SH-SY5Y (cell line): ENCODE results near the gene OVAAL.

Source experiments
- GATA2 ChIP-seq: IDR thresholded peaks from 2 replicates; pipeline ENCODE4 v1.6.1; 2011; ENCODE audit warnings: mild to moderate bottlenecking, low read depth, low read length
- GATA3 ChIP-seq: IDR thresholded peaks from 2 replicates; pipeline ENCODE4 v1.6.1; 2011; ENCODE audit warnings: low read depth, mild to moderate bottlenecking, low read length, moderate library complexity

The OVAAL gene

DNA sequence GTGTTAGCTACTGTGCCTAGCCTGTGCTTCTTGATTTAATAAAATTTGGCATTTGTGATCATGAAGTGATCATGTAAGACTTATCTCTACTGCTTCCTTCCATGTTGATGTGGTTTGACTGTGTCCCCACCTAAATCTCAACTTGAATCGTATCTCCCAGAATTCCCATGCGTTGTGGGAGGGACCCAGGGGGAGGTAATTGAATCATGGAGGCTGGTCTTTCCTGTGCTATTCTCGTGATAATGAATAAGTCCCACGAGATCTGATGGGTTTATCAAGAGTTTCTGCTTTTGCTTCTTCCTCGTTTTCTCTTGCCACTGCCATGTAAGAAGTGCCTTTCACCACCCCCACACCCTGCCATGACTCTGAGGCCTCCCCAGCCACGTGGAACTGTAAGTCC is at the start of gene OVAAL:
OVAAL (plus strand) TSS at position 301 of the 400 bp plus-strand sequence.
- TF ChIP-seq GATA2: no peak
- TF ChIP-seq GATA3: no peak

DNA sequence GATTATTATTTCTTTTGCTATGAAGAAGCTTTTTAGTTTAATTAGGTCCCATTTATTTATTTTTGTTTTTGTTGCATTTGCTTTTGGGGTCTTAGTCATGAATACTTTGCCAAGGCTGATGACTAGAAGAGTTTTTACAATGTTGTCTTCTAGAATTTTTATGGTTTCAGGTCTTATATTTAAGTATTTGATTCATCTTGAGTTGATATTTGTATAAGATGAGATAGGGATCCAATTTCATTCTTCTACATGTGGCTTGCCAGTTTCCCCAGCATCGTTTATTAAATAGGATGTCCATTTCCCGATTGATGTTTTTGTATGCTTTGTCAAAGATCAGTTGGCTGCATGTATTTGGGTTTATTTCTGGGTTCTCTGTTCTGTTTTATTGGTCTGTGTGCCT is 47.9 kb upstream of the OVAAL start:
- no peak for TF ChIP-seq GATA3
- TF ChIP-seq GATA2: no peak

DNA sequence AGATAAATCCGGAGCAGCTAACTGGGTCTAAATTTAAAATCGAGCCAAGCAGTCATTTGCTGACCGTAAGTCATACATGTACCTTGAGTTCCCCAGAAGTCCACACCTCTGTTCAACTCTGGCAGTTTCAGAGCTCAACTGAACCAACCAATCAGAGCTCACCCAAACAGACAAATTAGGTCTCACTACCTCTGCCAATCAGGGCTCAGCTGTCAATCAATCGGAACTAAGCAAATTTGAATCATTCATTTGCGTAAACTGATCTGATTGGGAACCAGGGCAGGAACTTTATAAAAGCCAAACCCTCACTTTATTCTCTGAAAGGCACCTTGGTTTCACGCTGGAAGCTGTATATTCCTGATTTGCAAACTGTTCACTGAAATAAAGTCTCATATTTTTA is 45.2 kb upstream of the OVAAL start:
- TF ChIP-seq GATA3 (no peak), GATA2 (no peak)

DNA sequence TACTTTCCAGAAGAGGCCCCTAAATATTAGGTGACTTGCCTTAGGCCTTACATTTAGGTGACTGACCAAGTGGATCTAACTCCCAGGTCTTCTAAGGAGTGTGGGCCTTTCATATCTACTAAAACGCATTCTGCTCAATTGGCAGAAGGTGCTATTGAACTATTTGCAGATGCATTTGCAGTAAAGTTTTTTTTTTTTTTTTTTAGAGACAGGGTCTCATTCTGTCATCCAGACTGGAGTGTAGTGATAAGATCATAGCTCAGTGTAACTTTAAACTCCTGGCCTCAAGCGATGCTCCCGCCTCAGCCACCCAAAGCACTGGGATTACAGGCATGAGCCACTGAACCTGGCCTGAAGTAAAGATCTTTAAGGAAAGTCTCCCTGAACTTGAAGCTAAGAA is 43.4 kb upstream of the OVAAL start:
- no peak for TF ChIP-seq GATA2
- TF ChIP-seq GATA3: peak; percentile 36; the same call in 1 of the 2 replicates

DNA sequence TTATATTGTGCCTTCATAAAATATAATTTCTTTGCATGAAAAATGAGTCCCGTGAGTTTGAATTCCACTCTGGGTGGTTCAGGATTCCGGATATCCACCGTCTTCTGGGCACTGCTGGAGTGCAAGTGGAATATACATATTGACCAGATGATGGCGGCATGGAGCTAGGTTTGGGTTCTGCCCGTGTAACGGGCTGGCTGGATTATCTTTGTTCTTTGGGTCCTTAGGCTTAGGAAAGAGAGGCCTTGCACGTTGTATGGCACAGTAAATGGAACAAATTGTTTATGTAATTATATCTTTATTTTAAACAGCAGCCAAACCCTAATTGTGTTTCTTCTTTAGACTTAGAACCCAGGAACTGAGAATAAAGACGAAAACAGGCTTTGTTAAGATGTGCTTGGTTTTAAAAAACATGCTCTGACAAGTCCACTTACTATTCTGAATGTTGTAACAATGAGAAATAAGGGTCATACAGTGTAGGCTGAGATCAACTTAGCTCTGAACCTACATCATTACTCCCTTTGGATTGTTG is 42.8 kb upstream of the OVAAL start:
- TF ChIP-seq GATA3 (no peak), GATA2 (no peak)

DNA sequence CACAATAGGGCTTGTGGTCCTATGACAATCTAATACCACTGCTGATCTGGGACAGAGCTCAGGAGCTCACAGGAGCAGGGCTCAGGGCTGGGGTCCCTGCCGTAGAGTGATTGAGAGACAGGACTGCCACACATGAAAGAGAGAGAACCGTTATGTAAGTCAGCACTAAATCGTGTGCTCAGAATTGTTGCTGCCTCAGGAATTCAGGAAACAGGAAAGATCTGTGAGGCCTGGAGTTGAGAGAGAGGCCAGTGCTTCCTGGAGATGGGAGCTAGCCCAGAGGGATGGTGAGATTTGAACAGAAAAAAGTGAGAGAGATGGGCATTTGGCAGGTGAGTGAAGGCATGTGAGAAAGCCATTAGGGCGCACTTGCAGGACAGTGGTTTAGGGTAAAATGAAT is 38.9 kb upstream of the OVAAL start:
- no peak for TF ChIP-seq GATA2

DNA sequence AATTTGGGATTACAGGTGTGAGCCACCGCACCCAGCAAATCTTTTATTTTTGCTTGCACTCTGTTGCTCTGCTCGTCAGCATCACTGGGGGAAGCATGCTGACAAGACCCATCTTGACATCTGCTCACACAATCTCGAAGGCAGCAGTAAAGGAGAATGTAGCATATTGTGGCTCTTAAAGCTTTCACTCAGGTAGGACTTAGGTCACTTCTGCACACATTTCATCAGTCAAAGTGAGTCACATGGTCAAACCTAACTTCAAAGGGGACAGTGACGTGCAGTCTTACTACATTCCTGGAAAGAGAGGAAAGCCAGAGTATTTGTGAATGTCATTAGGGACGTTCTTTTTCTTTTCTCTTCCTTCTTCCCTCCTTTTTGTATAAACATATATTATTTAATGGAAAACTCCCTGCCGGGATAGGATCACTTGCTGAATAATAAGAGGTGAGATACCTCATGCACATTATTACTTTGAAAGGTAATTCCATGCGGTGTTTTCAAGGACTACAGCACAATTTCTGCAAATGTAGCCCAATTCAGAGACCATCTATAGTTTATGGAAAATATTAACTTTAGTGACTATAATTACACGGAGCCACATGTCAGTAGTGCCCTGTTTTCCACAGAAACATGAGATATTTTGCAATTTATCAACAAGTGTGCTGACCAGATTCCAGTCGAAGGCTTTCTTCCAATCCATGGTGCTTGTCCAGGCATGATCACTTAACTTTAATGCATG is 37.1 kb upstream of the OVAAL start:
- no peak for TF ChIP-seq GATA2
- no peak for TF ChIP-seq GATA3

DNA sequence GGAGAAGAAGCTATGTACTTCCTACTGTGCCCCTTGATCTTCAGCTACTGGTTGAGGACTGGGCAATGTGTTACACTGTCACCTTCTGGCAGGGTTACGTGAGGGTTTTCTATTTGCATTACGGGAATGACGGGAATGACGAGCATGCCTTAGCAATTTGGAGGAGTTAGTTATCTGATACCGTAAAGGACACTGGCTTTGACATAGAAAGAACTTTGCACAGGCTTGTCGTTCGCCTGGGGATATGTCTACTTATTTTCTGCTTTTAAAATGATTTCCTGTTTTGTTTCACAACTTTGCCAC is 36.6 kb upstream of the OVAAL start:
- TF ChIP-seq GATA3: no peak
- TF ChIP-seq GATA2: no peak

DNA sequence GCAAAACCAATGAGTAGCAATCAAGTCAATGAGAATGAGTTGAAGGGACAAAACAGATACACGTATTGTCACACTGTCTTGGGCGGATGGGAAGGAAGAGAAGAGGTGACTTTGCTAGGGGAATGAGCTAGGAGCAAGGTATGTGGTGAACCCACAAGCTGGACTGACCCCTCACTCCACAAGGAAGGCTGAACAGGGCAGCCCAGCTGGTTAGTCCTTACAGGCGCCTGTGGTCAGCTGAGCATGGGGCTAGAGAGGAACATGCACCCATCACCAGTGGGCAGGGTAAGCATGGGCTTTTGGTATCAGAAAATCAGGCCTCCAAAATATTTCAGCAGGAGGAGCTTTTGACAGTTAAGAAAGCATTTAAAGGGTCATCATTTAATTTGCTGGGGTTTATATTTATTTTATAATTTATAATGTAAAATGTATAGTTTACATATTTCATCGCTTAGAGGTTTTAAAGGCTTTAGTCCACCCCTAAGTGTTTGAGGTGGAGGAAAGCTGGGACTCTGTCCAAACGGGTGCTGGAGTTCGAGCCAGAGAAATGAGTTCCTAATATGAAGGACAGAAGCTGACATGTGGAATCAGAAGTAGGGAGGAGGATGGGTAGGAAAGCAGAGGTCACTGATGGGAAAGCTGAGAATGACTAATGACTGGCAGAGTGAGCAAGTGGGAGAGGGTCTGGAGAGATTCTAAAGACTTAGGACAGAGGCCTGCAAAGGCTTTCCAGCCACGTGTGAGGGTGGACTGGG is 34.4 kb upstream of the OVAAL start:
- TF ChIP-seq GATA2 (no peak), GATA3 (no peak)

DNA sequence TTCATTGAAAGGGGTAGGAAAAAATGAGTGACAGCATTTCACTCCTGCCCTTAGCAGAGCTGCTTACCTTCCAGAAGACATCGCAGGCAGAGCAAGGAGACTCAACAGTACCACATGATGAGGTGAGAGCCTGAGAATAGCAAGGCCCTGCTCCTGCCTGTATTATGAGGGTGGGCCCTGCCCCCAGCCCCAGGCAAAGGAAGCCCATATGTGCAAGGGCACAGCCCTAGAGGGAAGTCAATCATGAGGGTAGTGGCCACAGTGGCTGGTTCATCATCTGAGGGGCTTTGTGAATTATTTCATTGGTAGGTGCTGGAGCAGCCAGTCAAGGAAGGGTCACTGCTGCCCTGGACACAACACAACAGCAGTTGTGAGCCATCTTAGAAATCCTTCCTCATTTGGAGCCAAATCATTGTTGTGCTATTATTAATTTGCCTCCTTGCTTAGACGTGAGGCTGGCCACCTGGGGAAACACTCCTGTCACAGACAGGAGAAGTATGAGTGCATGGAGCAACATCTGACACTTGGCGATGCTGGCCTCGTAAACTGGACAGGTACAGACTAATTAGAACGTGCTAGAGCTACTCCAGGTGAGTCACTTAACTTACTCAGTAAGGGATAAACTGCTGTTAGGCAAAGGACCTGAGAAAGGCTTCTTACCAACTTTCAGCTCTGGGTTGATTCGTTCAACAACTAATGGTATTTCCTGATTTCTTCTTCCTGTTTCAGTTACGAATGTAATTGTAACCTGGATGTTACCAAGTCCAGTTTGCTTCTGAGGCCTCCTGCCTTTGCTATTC is 33.6 kb upstream of the OVAAL start:
- no peak for TF ChIP-seq GATA2

DNA sequence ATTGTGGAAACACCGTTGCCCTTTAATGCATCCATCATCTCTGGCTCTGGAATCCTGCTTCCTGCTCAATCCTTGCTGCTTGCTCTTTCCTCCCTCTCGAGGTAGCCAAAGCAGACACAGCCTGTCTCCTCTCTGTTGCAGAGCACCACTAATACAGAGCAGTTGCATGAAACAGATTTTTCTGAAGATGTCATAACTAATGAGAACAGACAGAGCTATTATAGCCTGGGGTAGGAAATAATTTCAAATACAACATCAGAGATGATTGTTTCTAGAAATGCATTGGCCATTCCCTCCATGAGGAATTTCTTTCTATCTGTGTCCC is 33.1 kb upstream of the OVAAL start:
- TF ChIP-seq GATA2: 0 out of 2 replicates have a peak, but pooled peaks have one; percentile 9
- no peak for TF ChIP-seq GATA3

DNA sequence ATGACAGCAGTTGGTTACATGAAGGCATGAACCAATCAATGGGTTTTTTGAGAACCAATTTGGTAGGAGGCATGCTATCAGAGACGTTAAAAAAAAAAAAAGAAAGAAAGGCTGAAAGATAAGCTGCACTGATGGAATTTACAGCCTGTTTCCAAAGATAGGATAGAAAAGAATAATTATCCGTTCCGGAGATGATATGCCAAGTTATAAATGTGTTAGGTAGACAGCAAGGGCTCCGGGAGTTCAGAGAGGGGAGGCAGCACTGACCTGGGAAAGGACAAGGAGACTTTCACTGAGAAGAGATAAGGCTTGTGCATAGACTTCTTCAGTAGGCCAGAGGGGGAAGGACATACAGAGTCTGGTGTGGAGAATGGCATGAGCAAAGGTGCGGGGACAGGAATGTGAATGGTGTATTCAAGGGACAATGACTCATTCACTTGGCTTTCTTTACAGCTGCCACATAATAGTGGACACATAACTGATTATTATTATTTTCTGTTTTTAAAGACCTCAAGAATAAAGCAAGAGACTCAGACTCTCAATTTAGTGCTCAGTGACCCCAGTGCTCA is 31.6 kb upstream of the OVAAL start:
- TF ChIP-seq GATA3 (no peak), GATA2 (no peak)

DNA sequence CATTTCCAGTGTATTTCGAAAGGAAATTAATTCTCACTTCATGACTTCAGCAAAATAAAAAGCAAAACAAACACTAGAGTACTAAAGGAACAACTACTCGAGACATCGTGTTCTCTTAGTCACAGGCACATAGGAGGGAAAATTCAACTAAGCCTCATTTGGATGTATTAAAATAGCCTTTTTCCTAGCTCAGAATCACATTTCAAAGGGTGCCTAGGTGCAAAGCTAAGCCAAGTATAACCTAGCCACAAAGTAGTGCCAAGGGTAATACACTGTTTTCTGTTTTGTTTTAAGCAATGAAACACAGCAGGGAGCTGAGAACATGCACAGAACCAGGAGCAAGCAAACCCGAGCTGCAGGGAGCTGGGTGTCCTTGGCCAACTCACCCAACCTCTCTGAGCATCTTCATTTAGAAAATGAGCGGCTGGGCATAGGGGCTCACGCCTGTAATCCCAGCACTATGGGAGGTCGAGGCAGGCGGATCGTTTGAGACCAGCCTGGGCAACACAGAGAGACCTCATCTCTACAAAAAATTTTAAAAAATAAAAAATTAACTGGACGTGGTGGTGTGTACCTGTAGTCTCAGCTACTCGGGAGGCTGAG is 29.8 kb upstream of the OVAAL start:
- no peak for TF ChIP-seq GATA3
- TF ChIP-seq GATA2: no peak

DNA sequence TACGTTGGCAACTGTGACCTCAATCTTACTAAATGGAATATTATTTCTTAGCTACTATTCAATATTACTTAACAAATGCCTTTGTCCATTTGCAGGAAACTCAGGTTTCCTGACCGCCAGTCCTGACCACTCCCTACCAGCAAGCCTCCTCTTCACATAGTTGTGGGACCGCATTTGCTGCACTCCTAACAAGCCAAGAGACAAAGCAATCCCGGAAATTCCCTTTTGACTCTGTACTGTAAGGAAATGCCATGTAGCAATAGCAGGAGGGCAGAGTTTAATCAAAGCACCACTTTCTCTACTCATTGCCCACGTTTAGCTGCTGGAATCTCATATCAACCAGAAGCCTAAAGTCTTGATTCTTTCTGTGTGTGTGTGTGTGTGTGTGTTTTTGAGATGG is 28.3 kb upstream of the OVAAL start:
- TF ChIP-seq GATA3 (no peak), GATA2 (no peak)
